Loucy (cell line): Measurements from ENCODE around the gene PIAS1.
"Not testable (repeated sequence)": the region's sequence is repeated elsewhere in the genome, so short reads cannot be mapped to it uniquely, and the experiment has no call there.

ENCODE experiments used
- H2AFZ ChIP-seq: fragments of 200-600 bp; sonication (generic); 2 replicates; pipeline ENCODE4 v1.6.0; 2016; ENCODE audit warnings: antibody characterized with exemption, mild to moderate bottlenecking, low read length, moderate library complexity
- H3F3A ChIP-seq: fragments of 200-600 bp; 2 replicates; pipeline ENCODE4 v1.6.0; 2016; ENCODE audit warnings: antibody characterized with exemption, low read depth, mild to moderate bottlenecking
- H3K27me3 ChIP-seq: fragments of 200-600 bp; sonication (generic); 2 replicates; pipeline ENCODE4 v1.6.1; 2014; ENCODE audit warnings: low read length, mild to moderate bottlenecking; ENCODE audit not compliant: insufficient read depth, poor library complexity, severe bottlenecking
- H3K36me3 ChIP-seq: fragments of 200-600 bp; sonication (generic); 2 replicates; pipeline ENCODE4 v1.6.1; 2016; ENCODE audit warnings: low read length; ENCODE audit not compliant: insufficient read depth
- H3K4me1 ChIP-seq: fragments of 200-600 bp; sonication (generic); 2 replicates; pipeline ENCODE4 v1.5.1; 2014; ENCODE audit warnings: low read length, mild to moderate bottlenecking; ENCODE audit not compliant: insufficient read depth, poor library complexity, severe bottlenecking
- H3K4me2 ChIP-seq: fragments of 200-600 bp; sonication (generic); 2 replicates; pipeline ENCODE4 v1.6.0; 2014; ENCODE audit warnings: antibody characterized with exemption, low read length, low read depth, mild to moderate bottlenecking; ENCODE audit not compliant: poor library complexity, severe bottlenecking
- H3K4me3 ChIP-seq: fragments of 200-600 bp; sonication (generic); 2 replicates; pipeline ENCODE4 v1.5.1; 2014; ENCODE audit warnings: low read length, mild to moderate bottlenecking, mixed read lengths; ENCODE audit not compliant: poor library complexity, severe bottlenecking
- H3K79me2 ChIP-seq: fragments of 200-600 bp; sonication (generic); 2 replicates; pipeline ENCODE4 v1.6.1; 2014; ENCODE audit warnings: low read length; ENCODE audit not compliant: insufficient read depth
- H3K9ac ChIP-seq: fragments of 200-600 bp; sonication (generic); 2 replicates; pipeline ENCODE4 v1.6.0; 2014; ENCODE audit warnings: mild to moderate bottlenecking, low read depth, low read length, moderate library complexity; ENCODE audit not compliant: poor library complexity, severe bottlenecking
- H3K9me2 ChIP-seq: fragments of 200-600 bp; sonication (generic); replicated peaks from 2 replicates; pipeline ENCODE4 v1.6.1; 2016; ENCODE audit warnings: low read depth, low read length, mixed read lengths
- H3K9me3 ChIP-seq: fragments of 200-600 bp; sonication (generic); 2 replicates; pipeline ENCODE4 v1.6.1; 2014; ENCODE audit warnings: mild to moderate bottlenecking, antibody characterized with exemption, low read length, low read depth; ENCODE audit not compliant: insufficient read depth
- H4K20me1 ChIP-seq: fragments of 200-600 bp; sonication (generic); 2 replicates; pipeline ENCODE4 v1.6.0; 2014; ENCODE audit warnings: antibody characterized with exemption, low read length, mild to moderate bottlenecking; ENCODE audit not compliant: insufficient read depth, poor library complexity, severe bottlenecking
- CTCF ChIP-seq: fragments of 200-600 bp; sonication (generic); conservative IDR thresholded peaks from 2 replicates; pipeline ENCODE4 v1.5.1; 2014; ENCODE audit warnings: mild to moderate bottlenecking, antibody characterized with exemption, low read length
- EZH2phosphoT487 ChIP-seq: fragments of 200-600 bp; IDR thresholded peaks from 2 replicates; pipeline ENCODE4 v1.6.1; 2018; ENCODE audit warnings: antibody characterized with exemption, mild to moderate bottlenecking, moderate library complexity, borderline replicate concordance

PIAS1 gene

DNA sequence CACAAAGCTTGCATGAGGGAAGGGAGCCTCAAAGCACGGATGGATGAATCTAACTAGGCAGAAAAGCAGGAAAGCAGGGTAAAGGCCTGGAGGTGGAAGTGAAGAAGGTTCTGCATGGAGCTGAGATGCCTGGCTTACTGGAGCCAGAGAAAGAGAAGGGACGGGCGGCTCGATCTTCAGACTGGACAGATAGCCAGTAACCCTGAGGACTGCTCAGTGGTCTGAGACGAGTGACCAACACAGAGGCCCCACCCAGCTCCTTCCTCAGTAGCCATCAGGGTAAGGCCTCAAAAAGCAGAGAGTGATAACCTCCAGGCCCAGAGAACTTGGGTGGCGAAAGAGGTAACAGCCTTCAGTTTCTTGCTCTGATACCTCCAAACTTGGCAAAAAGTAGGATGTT, 169.1 kb downstream of the PIAS1 start:
- TF ChIP-seq EZH2phosphoT487: no peak
- TF ChIP-seq CTCF: no peak
- peaks cover 34% of the 10 kb centered on the region for H4K20me1 ChIP-seq
- no peaks in the 10 kb centered on the region for H3K9me2 ChIP-seq
- H3K79me2 ChIP-seq: peaks cover 88% of the 10 kb centered on the region
- H2AFZ ChIP-seq: no peak overlapping the region
- peaks cover 8% of the 10 kb centered on the region for H3F3A ChIP-seq
- peak overlapping the region; percentile 98 for H3K4me2 ChIP-seq
- no peaks in the 10 kb centered on the region for H3K9me3 ChIP-seq
- no peak overlapping the region for H3K4me3 ChIP-seq
- H3K36me3 ChIP-seq: peaks cover 12% of the 10 kb centered on the region; the same call in 1 of the 2 replicates
- no peak overlapping the region for H3K9ac ChIP-seq
- peaks cover 36% of the 10 kb centered on the region for H3K4me1 ChIP-seq
- no peaks in the 10 kb centered on the region for H3K27me3 ChIP-seq

DNA sequence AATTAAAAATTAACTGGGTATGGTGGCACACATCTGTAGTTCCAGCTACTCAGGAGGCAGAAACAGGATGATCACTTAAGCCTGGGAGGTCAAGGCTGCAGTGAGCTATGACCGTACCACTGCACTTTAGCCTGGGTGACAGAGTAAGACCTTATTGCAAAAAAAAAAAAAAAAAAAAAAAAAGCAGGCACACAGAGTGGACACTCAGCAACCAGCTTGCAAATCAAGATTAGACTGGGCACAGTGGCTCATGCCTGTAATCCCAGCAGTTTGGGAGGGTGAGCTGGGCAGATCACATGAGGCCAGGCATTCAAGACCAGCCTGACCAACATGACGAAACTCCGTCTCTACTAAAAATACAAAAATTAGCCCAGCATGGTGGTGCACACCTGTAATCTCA, 170.0 kb downstream of the PIAS1 start:
- Histone ChIP-seq H3K4me1 (peaks cover 41% of the 10 kb centered on the region), H3F3A (peaks cover 8% of the 10 kb centered on the region), H3K36me3 (peaks cover 2% of the 10 kb centered on the region; the same call in 1 of the 2 replicates), H3K9ac (no peak overlapping the region), H2AFZ (no peak overlapping the region), H3K4me2 (peak overlapping the region; percentile 98), H3K9me2 (no peaks in the 10 kb centered on the region), H3K4me3 (peak overlapping the region; percentile 73), H3K79me2 (peaks cover 88% of the 10 kb centered on the region), H3K27me3 (no peaks in the 10 kb centered on the region), H4K20me1 (peaks cover 36% of the 10 kb centered on the region), H3K9me3 (no peaks in the 10 kb centered on the region)
- TF ChIP-seq EZH2phosphoT487 (no peak), CTCF (no peak)

GRCh38 chr15:68224546-68225250, 170.6 kb downstream of the PIAS1 start:
- Histone ChIP-seq H3K9ac (peak overlapping the region; percentile 60), H3K27me3 (no peaks in the 10 kb centered on the region), H3K9me2 (no peaks in the 10 kb centered on the region), H3F3A (peaks cover 8% of the 10 kb centered on the region), H3K4me3 (peak overlapping the region; percentile 73), H3K4me2 (peak overlapping the region; percentile 98), H3K4me1 (peaks cover 41% of the 10 kb centered on the region), H3K79me2 (peaks cover 84% of the 10 kb centered on the region), H4K20me1 (peaks cover 32% of the 10 kb centered on the region), H2AFZ (no peak overlapping the region), H3K36me3 (no peaks in the 10 kb centered on the region), H3K9me3 (no peaks in the 10 kb centered on the region)
- no peak for TF ChIP-seq EZH2phosphoT487
- TF ChIP-seq CTCF: no peak

GRCh38 chr15:68225442-68225841, 171.3 kb downstream of the PIAS1 start:
- not testable (repeated sequence) for H3K36me3 ChIP-seq, H2AFZ ChIP-seq, H3K27me3 ChIP-seq, H3K9ac ChIP-seq, H3F3A ChIP-seq, H3K9me2 ChIP-seq, H3K9me3 ChIP-seq
- Histone ChIP-seq H3K4me1 (peaks cover 41% of the 10 kb centered on the region), H3K4me3 (peak overlapping the region; percentile 73), H4K20me1 (peaks cover 29% of the 10 kb centered on the region), H3K4me2 (peak overlapping the region; percentile 98), H3K79me2 (peaks cover 77% of the 10 kb centered on the region)
